Suppressor macrophage (primary cell): ENCODE measurements around the gene NUP214.
"Not testable (repeated sequence)": the region's sequence is repeated elsewhere in the genome, so short reads cannot be mapped to it uniquely, and the experiment has no call there.

ENCODE experiments used
- DNase-seq, 4 experiments: peaks; one replicate each; pipeline ENCODE4 v3.0.0-alpha.2; 2020 to 2022

NUP214 gene

DNA sequence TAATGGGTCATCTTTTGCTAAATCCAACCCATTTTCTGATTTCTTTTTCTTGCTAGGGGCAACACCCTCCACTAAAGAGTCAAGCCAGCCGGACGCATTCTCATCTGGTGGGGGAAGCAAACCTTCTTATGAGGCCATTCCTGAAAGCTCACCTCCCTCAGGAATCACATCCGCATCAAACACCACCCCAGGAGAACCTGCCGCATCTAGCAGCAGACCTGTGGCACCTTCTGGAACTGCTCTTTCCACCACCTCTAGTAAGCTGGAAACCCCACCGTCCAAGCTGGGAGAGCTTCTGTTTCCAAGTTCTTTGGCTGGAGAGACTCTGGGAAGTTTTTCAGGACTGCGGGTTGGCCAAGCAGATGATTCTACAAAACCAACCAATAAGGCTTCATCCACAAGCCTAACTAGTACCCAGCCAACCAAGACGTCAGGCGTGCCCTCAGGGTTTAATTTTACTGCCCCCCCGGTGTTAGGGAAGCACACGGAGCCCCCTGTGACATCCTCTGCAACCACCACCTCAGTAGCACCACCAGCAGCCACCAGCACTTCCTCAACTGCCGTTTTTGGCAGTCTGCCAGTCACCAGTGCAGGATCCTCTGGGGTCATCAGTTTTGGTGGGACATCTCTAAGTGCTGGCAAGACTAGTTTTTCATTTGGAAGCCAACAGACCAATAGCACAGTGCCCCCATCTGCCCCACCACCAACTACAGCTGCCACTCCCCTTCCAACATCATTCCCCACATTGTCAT, 72.0 kb downstream of the NUP214 start:
- DNase-seq = peak in 1 of 4 experiments; percentile 28

DNA sequence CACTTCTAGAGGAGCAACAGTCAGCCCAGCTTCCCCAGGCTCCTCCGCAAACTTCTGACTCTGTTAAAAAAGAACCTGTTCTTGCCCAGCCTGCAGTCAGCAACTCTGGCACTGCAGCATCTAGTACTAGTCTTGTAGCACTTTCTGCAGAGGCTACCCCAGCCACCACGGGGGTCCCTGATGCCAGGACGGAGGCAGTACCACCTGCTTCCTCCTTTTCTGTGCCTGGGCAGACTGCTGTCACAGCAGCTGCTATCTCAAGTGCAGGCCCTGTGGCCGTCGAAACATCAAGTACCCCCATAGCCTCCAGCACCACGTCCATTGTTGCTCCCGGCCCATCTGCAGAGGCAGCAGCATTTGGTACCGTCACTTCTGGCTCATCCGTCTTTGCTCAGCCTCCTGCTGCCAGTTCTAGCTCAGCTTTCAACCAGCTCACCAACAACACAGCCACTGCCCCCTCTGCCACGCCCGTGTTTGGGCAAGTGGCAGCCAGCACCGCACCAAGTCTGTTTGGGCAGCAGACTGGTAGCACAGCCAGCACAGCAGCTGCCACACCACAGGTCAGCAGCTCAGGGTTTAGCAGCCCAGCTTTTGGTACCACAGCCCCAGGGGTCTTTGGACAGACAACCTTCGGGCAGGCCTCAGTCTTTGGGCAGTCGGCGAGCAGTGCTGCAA, 72.8 kb downstream of the NUP214 start:
- no peak for DNase-seq

- DNase-seq = no peak
Observed at GRCh38 chr9:131201856-131202255, 76.5 kb downstream of the NUP214 start.

GRCh38 chr9:131203431-131204218, 78.2 kb downstream of the NUP214 start:
- peak in 2 of 4 experiments; percentile 55 to 72 for DNase-seq

DNA sequence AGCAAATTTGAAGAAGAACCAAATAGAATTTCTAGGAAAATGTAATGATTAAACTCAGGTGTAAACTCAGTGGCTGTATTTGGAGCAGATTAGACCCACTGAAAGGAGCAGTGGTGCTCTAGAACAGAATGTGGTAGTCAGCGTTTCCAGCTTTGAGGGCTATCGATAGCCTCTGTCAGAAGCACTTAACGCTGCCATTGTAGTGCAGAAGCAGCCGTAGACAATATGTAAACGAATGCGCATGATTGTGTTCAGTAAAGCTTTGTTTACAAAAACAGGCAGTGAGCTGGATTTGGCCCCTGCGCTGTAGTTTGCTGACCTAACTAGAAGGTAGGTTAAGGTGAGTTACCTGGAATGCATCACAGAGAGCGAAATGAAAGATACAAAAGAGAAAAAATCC, 78.9 kb downstream of the NUP214 start:
- no peak for DNase-seq

- no peak for DNase-seq
Observed at GRCh38 chr9:131206495-131206894, 81.1 kb downstream of the NUP214 start.

- not testable (repeated sequence) for DNase-seq
Observed at GRCh38 chr9:131211920-131212319, 86.5 kb downstream of the NUP214 start.

DNA sequence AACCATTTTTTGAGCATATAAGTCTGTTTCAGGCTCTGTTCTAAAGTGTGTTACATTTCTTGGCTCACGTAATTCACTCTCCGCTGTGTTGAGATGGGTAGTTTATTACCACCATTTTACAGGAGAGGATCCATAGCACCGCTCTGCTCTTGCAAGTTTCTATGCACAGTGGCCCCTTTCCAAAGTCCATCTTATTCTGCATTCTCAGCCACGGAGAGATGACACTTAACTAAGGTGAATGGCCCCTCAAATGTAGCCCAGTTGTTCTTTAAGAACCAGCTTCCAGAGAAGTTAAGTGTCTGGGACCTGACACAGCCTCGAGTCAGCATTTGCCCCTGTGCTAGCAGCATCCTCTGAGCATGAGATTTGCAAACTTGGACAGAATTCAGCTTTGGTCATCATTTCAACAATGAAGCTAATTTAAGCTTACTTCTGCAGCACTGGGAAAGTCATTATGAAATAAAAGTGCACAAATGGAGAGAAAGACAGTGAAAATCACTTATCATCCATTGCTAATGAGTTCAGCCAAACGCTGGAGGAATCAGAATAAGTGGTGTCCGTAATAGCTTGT, 89.0 kb downstream of the NUP214 start:
- peak in 1 of 4 experiments; percentile 40 for DNase-seq

DNA sequence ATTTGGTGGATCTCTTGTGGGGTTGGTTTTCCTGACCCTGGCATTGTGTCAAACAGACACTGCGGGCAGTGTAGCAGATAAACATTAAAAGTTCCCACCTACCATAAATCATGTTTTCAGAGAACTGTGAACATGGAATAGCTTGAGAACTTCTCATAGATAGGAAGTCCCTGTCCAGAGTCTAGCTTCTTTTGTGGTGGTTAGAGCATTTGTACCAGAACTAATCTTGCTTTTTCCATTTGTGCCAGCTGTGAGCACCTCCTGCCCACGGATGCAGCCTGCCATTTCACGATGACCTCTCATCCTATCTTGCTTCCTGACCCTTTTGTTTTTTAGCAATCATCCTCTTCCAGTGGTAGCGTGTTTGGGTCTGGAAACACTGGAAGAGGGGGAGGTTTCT, 89.5 kb downstream of the NUP214 start:
- no peak for DNase-seq

DNA sequence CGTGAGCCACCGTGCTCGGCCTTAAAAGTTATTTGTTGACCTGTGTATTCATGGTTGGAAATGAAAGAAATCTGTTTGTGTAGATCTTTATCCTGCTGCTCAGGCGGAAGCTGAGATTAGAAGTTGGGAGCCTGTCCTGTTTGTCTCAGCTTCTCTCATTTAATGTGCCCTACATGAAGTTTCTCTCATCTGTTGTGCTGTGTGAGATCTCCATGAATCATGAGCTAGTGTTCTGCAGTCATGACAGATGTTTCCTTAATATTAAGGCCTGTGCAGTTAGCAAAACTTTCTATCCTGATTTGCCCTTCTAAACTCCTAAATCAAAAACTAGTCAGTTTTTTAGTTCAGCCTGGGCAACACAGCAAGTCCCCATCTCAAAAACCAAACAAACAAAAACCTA, 91.4 kb downstream of the NUP214 start:
- no peak for DNase-seq

- DNase-seq = no peak
Observed at GRCh38 chr9:131217331-131218031, 92.1 kb downstream of the NUP214 start.

GRCh38 chr9:131218370-131218769, 93.0 kb downstream of the NUP214 start:
- no peak for DNase-seq

DNA sequence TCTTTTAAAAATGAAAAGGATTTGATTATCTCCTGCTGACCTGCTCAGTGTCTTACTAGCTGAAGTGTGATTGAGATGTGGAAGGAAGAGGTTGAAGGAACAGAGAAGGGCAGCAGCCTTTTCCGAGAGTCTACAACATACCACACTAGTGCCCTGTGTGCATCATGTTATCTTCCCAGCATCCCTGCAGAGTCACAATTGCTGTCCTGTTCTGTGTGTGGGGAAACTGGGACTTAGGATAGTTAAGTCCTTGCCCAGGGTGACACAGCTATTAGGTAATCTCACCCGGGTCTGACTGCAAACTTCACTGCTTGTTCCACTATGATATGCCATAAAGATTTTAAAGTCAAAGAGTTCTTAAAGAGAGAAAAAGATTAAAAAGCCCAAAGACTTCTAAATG, 95.1 kb downstream of the NUP214 start:
- no peak for DNase-seq

DNA sequence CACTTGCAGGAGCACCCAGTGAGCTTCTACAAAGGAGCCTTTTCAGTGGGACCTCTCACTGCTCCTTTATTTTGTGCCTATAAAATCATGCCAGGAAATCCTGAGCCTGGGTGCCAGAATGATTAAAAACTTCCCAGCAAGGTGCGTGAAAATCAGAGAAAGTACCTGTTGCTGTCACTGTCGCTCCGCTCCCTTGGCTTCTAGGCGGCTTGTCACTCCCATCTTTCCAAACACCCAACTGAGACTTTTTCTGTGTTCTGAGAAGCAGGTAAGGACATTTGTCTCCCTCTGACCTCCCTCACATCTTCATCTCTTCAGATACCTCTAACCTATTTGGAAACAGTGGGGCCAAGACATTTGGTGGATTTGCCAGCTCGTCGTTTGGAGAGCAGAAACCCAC, 97.1 kb downstream of the NUP214 start:
- DNase-seq = no peak

DNA sequence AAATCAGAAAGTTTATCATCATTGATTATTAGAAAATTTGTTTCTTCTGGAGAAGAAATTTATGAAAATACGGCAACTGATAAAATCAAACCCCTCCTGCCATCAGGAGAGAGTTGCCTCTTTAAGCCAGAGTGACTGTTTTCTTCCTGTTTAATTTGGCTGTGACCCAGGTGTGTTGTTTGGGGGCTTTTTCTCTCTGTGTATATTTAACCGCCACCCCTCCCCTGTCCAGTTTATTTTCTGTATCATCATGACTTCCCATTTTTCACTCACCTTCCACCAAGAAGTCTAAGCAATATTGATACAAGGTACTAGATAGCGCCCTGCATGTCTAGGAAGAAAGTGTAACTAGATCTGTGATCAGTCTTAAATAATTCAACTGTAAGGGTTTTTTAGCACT, 100.8 kb downstream of the NUP214 start:
- no peak for DNase-seq

GRCh38 chr9:131227112-131227958, 101.9 kb downstream of the NUP214 start:
- DNase-seq = peak; percentile 36 to 58 (median 51)

DNA sequence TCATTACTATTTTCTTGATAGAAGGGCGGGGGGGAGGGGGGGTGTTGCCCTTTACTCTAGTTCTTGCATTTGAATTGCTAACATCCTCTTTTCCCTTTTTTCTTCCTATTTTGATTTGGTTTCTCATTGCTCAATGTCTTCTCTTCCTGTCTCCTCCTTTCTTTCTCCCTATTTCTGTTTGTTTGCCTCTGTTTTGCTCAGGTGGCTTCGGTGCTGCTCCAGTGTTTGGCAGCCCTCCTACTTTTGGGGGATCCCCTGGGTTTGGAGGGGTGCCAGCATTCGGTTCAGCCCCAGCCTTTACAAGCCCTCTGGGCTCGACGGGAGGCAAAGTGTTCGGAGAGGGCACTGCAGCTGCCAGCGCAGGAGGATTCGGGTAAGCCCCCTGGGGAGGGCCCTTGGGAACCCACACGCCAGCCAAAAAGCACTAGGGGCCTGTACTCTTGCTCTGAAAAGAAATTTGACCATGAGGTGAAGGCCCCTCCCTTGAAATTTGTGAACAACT, 102.6 kb downstream of the NUP214 start:
- DNase-seq = peak in 3 of 4 experiments; percentile 42 to 60 (median 59)

- no peak for DNase-seq
Observed at GRCh38 chr9:131228988-131229387, 103.6 kb downstream of the NUP214 start.

DNA sequence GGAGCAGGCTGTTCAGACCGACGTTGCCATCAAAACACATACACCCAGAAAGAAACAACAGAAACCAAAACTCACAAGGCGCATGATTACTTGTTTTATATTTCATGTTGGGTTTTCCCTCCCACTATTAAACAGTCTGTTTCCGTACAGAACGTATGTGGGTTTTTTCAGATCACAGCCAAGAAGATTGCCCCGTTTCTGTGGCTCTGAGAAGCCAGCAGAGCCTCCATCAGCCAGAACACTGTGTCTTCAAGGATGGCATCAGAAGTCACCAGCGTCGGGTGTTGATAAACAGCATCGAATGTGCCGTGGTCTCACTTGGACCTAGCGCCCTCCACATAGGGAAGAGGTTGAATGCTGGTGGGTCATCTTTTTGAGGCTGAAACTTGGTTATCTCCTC, 108.2 kb downstream of the NUP214 start:
- DNase-seq = no peak

GRCh38 chr9:131233995-131234394, 108.6 kb downstream of the NUP214 start:
- DNase-seq = no peak

DNA sequence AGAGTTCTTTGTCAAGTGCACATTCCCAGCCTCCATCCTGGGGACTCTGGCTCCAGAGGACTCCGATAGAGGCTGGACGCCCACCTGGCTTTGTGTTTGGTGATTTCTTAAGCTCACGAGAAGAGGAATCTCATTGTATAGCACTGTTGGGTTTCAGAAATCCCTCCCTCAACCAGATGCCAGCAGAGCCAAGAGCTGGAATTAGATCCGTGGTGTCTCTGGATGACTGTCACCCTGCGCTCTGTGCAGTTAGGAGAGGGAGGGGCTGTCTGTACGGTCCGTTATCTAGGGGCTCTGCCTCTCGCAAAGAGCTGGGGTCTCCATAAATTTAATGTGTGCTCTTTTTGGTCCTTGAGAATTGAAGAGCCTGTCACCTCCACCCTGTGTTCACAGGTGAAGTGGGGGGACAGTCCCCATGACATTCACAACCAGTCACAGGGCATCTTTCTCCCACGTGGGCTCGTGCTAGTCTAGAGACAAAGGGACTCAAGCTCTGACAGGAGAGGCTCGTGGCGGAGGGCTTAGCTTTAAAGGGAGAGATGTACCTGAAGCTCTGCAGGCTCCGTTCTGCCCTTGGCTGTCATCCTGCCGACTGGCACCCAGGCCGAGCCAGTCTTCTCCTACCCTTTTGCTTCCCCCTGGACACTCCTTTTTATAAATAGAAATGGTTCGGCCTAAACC, 109.6 kb downstream of the NUP214 start:
- DNase-seq = no peak
